Amniotic epithelial cell (primary cell): ENCODE data around the gene KRTAP4-5.
"Not testable (repeated sequence)": the region's sequence is repeated elsewhere in the genome, so short reads cannot be mapped to it uniquely, and the experiment has no call there.

Experiments
- DNase-seq: peaks from one replicate; pipeline ENCODE4 v3.0.0-alpha.2; 2010; ENCODE audit warnings: low read depth

The KRTAP4-5 gene

GRCh38 chr17:41147531-41148204 is 2.0 kb downstream of the KRTAP4-5 start:
- DNase-seq = no peak

DNA sequence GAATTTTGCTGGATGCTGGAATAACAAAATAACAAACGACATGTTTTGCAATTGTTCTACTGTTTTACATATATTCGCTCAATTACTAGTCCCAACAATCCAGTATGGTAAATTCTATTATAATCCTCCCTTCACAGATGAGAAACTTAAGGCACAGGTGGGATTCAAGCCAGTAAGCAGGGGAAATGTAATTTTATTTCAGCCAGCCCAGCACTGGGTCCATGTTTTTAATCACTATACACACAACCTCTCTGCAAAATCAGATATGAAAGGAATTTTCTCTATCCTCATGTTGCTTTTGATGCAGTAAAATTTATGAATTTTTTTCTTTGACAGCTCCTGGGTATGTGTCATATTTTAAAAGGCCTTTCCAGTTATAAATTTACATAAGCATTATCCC is 4.4 kb downstream of the KRTAP4-5 start:
- no peak for DNase-seq

- no peak for DNase-seq
Measured at GRCh38 chr17:41144846-41145245, 4.8 kb downstream of the KRTAP4-5 start.

- DNase-seq = peak; percentile 51
Measured at GRCh38 chr17:41141361-41141760, 8.3 kb downstream of the KRTAP4-5 start.

DNA sequence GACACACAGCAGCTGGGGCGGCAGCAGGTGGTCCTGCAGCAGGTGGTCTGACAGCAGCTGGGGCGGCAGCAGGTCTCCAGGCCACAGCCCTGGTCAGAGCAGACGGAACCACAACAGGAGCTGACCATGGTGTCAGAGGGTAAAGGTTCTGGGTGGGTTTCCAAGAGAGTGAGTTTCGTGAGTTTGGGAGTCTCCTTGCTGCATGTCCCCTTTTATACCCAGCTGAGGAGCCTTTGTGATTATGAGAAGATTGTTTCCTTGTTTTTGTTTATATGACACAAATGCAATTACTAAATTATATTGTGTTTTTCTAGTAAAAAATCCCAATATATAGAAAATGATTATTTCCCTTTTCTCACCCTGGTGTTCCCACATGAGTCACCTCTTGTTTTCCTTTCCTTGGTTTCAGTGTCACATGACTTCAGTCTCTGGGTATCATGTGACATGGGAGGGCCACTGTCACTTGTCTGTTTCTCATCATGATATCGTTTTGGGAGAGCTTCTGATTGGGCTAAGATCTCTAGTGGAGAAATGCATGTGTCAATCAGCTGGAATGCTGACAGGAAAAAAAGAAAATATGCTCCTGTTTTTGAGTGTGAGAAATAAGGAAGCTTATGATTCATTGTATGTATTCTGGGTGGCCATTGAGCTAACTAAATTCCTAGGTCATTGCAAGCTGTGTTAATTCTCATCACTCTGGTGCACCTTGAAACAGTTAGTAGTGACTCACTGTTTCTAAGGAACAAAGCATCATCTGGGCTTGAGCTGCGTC is 9.1 kb downstream of the KRTAP4-5 start, which contains the start of gene KRTAP4-6:
KRTAP4-6 (minus strand) TSS at position 185 of the 772 bp plus-strand sequence; CDS start at position 128, 57 bp downstream.
- peak; percentile 84 for DNase-seq

- DNase-seq = not testable (repeated sequence)
Measured at GRCh38 chr17:41139865-41140264, 9.8 kb downstream of the KRTAP4-5 start.

GRCh38 chr17:41133880-41134735 is 15.5 kb downstream of the KRTAP4-5 start:
- DNase-seq = no peak

DNA sequence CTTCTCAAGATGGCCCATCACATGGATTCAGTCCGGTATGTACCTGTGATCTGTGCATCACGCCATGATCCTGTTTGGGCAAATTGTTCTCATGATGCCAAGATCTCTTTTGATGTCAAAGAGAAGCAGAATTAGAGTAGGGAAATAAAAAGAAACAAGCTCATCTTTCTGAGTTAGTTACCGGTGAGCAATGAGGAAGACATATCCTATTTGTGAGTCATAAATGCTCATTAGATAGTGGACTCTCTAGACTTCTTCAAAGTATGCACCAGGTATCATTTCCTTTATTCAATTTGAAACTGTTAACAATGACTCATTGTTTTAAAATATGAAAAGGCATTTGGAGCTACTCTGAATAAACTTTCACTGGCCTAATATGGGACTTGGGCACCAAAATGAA is 17.6 kb downstream of the KRTAP4-5 start:
- peak; percentile 32 for DNase-seq

- DNase-seq = no peak
Measured at GRCh38 chr17:41127371-41127770, 22.3 kb downstream of the KRTAP4-5 start.

DNA sequence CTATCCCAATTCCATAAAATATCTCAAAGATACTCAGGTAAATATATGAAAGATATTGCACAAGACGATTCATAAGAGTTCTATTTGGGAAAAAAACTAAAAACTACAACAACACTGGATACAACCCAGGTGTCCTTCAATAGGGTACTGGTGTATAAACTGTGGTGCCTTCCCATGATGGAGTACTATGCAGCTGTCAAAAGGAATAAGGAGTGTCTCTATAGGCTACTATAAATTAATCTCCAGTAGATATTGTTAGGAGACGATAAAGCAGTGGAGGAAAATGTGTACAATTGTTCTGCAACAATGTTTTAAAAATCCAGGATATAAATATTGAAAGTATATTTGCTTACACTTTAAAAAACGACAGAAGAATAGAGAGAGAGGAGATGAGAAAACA is 23.2 kb downstream of the KRTAP4-5 start:
- no peak for DNase-seq

GRCh38 chr17:41125064-41125463 is 24.6 kb downstream of the KRTAP4-5 start:
- no peak for DNase-seq

GRCh38 chr17:41123991-41124371 is 25.6 kb downstream of the KRTAP4-5 start, which contains the start of gene KRTAP4-12:
Gene KRTAP4-12 (minus strand): TSS chr17:41124182. CDS start chr17:41124122, 60 bp downstream.
- DNase-seq = not testable (repeated sequence)

- not testable (repeated sequence) for DNase-seq
Measured at GRCh38 chr17:41123292-41123990, 26.2 kb downstream of the KRTAP4-5 start.

DNA sequence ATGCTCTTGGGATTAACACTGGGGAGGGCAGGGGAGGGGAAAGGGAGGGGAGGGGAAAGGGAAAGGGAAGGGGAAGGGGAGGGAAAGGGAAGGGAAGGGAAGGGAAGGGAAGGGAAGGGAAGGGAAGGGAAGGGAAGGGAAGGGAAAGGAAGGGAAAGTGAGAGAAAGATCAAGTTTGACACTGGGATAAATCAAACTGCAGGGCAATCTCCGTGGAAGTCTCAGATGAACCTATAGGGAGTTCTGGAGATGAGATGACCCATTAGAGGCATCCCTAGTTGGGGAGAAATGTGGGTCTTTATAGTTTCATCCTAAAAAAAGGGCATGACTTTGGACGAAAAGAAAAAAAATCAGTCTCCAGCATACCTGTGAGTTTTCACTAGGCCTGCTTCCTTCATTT is 27.9 kb downstream of the KRTAP4-5 start:
- no peak for DNase-seq

DNA sequence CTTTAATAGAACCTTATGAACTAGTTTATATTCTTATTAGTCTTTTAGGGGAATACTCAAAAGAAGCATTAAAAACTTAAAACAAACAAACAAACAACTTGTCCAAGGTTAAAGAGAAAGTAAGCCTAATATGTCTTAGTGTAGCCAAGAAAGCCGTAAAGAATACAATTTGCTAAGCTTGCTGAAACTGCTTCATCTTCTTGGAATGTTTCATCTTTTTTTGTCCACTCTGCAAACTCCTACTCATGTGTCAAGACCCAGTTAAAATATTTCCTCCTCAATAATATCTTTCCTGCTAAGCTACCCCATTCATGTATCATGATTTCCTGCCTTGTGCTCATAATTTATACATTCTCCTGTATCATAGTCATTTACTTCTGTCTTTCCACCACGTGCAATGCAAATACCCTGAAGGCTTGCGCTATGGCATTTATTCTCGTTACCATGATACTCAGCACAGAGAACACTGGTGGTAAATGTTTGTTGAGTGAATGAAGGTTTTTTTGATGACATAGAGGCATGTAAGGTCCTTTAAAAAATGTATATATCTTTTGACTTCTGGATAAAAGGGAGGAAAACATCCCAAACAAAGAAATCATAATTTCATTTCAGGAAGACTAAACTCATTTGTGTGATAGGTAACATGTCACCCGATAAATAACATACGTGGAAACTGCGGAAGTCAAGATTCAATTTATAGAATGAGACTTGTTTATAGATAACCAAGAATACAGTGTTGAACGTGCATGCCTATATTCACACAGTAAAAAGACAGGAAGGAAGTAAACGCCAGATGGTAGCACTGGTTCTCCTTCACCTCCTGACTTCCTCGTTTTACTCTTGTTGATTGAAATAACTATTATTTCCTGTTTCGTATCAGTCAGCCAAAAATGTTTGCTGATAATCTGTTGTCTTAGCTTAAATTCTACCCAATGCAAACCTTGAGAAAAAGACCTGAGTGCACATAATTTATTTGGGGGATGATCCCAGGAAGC is 29.6 kb downstream of the KRTAP4-5 start:
- peak; percentile 25 for DNase-seq

DNA sequence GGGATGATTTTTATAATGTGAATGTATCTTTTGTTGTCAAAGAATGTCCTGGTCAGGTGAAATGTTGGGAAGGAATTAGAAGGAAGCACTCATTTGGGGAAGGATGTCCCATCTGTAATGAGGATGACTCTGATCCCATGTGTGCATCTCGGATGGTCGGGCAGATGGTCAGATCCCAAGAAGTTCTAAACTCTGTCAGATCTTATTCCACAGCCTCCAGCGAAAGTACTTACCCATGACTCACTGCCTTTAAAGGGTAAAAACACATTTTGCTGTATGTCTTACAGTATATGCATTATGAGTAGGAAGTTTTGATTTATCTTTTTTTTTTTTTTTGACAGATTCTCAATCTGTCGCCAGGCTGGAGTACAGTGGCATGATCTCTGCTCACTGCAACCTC is 30.9 kb downstream of the KRTAP4-5 start:
- DNase-seq = no peak

DNA sequence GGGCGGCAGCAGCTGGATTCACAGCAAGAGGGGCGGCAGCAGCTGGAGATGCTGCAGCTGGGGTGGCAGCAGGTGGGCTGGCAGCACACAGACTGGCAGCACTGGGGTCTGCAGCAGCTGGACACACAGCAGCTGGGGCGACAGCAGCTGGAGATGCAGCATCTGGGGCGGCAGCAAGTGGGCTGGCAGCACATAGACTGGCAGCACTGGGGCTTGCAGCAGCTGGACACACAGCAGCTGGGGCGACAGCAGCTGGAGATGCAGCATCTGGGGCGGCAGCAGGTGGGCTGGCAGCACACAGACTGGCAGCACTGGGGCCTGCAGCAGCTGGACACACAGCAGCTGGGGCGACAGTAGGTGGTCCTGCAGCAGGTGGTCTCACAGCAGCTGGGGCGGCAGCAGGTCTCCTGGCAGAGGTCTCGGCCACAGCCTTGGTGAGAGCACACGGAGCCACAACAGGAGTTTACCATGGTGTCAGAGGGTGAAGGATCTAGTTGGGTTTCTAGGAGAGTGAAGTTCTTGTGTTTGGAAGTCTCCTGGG is 31.7 kb downstream of the KRTAP4-5 start, which contains the start of gene KRTAP4-11:
KRTAP4-11 (minus strand) TSS at position 528 of the 541 bp plus-strand sequence; CDS start at position 470, 58 bp downstream.
- not testable (repeated sequence) for DNase-seq

- no peak for DNase-seq
Measured at GRCh38 chr17:41116297-41116696, 33.3 kb downstream of the KRTAP4-5 start.

- no peak for DNase-seq
Measured at GRCh38 chr17:41111151-41111885, 38.3 kb downstream of the KRTAP4-5 start.
